ENCODE data around the gene HTR1E. TPM values are rescaled to one million over a fixed set of nuclear protein-coding genes. Genes with fewer than 3 reads are reported as not detected.
"Not testable (repeated sequence)": the region's sequence is repeated elsewhere in the genome, so short reads cannot be mapped to it uniquely, and the experiment has no call there.

The HTR1E gene, protein sequence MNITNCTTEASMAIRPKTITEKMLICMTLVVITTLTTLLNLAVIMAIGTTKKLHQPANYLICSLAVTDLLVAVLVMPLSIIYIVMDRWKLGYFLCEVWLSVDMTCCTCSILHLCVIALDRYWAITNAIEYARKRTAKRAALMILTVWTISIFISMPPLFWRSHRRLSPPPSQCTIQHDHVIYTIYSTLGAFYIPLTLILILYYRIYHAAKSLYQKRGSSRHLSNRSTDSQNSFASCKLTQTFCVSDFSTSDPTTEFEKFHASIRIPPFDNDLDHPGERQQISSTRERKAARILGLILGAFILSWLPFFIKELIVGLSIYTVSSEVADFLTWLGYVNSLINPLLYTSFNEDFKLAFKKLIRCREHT
- not detected in 2 replicates for total RNA-seq
- long read RNA-seq, result 0 reads

- Mint-ChIP-seq H3K9me3 (peaks cover 3% of the 10 kb centered on the region), H3K4me3 (peak within 1 kb of the TSS; percentile 91), H3K27me3 (ENCODE audit: low read depth) (peaks cover 93% of the 10 kb centered on the region), H3K4me1 (peaks cover 7% of the 10 kb centered on the region), H3K36me3 (ENCODE audit: low read depth) (no peaks in the 10 kb centered on the region), H3K27ac (ENCODE audit: unreplicated experiment) (no peak within 1 kb of the TSS)
- TF ChIP-seq CTCF (conservative IDR thresholded peaks at IDR 0.05), result peak; percentile 88
- peak; percentile 64 for DNase-seq (ENCODE audit: low read depth, low spot score)
These were observed at the start of gene HTR1E for GRCh38 chr6:86937219-86938079. Gene HTR1E, plus strand, starts transcription at chr6:86937528. Its CDS starts 77,807 bp downstream, at chr6:87015335.

DNA sequence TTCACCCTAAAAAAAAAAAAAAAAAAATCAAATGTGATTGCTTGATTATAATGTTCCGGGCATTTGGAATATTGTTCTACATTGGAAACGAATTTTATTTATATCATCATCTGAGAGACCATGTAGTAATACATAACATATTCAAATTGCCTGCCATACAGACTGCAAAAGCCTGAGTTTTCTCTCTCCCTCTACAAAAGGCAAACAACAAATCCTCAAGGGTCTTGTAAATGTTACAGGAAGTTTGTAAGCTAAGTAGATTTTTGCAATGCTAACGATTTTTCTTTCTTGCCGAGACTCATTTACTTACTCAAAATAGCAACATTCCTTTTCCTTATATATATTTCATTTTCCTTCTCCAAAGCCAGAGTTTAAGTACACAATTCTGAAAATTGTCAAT lies 49.0 kb upstream of the HTR1E start:
- Mint-ChIP-seq H3K9me3 (peaks cover 8% of the 10 kb centered on the region), H3K4me1 (no peaks in the 10 kb centered on the region), H3K27ac (ENCODE audit: unreplicated experiment) (no peak overlapping the region), H3K36me3 (ENCODE audit: low read depth) (no peaks in the 10 kb centered on the region), H3K27me3 (ENCODE audit: low read depth) (no peaks in the 10 kb centered on the region), H3K4me3 (no peak overlapping the region)
- no peak for TF ChIP-seq CTCF (conservative IDR thresholded peaks at IDR 0.05)
- no peak for DNase-seq (ENCODE audit: low read depth, low spot score)

GRCh38 chr6:86897265-86897664 lies 40.1 kb upstream of the HTR1E start:
- not testable (repeated sequence) for DNase-seq (ENCODE audit: low read depth, low spot score); H3K4me1 Mint-ChIP-seq; H3K27me3 Mint-ChIP-seq (ENCODE audit: low read depth); H3K4me3 Mint-ChIP-seq; H3K27ac Mint-ChIP-seq (ENCODE audit: unreplicated experiment); H3K9me3 Mint-ChIP-seq; H3K36me3 Mint-ChIP-seq (ENCODE audit: low read depth)

- no peaks in the 10 kb centered on the region for H3K36me3 Mint-ChIP-seq (ENCODE audit: low read depth)
- H3K4me3 Mint-ChIP-seq, result no peak overlapping the region
- H3K4me1 Mint-ChIP-seq, result no peaks in the 10 kb centered on the region
- no peaks in the 10 kb centered on the region for H3K27me3 Mint-ChIP-seq (ENCODE audit: low read depth)
- no peak for TF ChIP-seq CTCF (conservative IDR thresholded peaks at IDR 0.05)
- no peaks in the 10 kb centered on the region for H3K9me3 Mint-ChIP-seq
- no peak overlapping the region for H3K27ac Mint-ChIP-seq (ENCODE audit: unreplicated experiment)
- no peak for DNase-seq (ENCODE audit: low read depth, low spot score)
These were observed 23.5 kb upstream of the HTR1E start for GRCh38 chr6:86913795-86914194.

GRCh38 chr6:86916393-86916792 lies 20.9 kb upstream of the HTR1E start:
- H3K4me1 Mint-ChIP-seq, result no peaks in the 10 kb centered on the region
- no peak for DNase-seq (ENCODE audit: low read depth, low spot score)
- no peaks in the 10 kb centered on the region for H3K9me3 Mint-ChIP-seq
- no peaks in the 10 kb centered on the region for H3K27me3 Mint-ChIP-seq (ENCODE audit: low read depth)
- no peak overlapping the region for H3K4me3 Mint-ChIP-seq
- no peaks in the 10 kb centered on the region for H3K36me3 Mint-ChIP-seq (ENCODE audit: low read depth)
- no peak overlapping the region for H3K27ac Mint-ChIP-seq (ENCODE audit: unreplicated experiment)
- TF ChIP-seq CTCF (conservative IDR thresholded peaks at IDR 0.05), result no peak

GRCh38 chr6:86927138-86927537 lies 10.2 kb upstream of the HTR1E start:
- not testable (repeated sequence) for DNase-seq (ENCODE audit: low read depth, low spot score); H3K27ac Mint-ChIP-seq (ENCODE audit: unreplicated experiment); H3K9me3 Mint-ChIP-seq; H3K27me3 Mint-ChIP-seq (ENCODE audit: low read depth); H3K4me1 Mint-ChIP-seq; H3K36me3 Mint-ChIP-seq (ENCODE audit: low read depth); H3K4me3 Mint-ChIP-seq

DNA sequence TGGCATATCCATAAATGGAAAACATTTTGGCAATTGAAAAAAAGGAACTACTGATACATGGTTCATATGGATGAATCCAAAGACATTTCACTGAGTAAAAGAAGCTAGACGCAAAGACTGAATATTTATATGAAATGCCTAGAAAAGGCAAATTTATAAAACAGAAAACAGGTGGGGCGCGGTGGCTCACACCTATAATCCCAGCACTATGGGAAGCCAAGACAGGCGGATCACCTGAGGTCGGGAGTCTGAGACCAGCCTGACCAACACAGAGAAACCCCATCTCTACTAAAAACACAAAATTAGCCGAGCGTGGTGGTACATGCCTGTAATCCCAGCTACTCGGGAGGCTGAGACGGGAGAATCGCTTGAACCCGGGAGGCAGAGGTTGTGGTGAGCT lies 9.5 kb upstream of the HTR1E start:
- H3K4me3 Mint-ChIP-seq, H3K9me3 Mint-ChIP-seq, H3K4me1 Mint-ChIP-seq: not testable (repeated sequence)

More for the DNA sequence above, 9.5 kb upstream of the HTR1E start:
- H3K36me3 Mint-ChIP-seq (ENCODE audit: low read depth); DNase-seq (ENCODE audit: low read depth, low spot score); H3K27me3 Mint-ChIP-seq (ENCODE audit: low read depth); H3K27ac Mint-ChIP-seq (ENCODE audit: unreplicated experiment): not testable (repeated sequence)
